ENCODE measurements around the gene CFD.
"Not testable (repeated sequence)": the region's sequence is repeated elsewhere in the genome, so short reads cannot be mapped to it uniquely, and the experiment has no call there.

CFD gene

DNA sequence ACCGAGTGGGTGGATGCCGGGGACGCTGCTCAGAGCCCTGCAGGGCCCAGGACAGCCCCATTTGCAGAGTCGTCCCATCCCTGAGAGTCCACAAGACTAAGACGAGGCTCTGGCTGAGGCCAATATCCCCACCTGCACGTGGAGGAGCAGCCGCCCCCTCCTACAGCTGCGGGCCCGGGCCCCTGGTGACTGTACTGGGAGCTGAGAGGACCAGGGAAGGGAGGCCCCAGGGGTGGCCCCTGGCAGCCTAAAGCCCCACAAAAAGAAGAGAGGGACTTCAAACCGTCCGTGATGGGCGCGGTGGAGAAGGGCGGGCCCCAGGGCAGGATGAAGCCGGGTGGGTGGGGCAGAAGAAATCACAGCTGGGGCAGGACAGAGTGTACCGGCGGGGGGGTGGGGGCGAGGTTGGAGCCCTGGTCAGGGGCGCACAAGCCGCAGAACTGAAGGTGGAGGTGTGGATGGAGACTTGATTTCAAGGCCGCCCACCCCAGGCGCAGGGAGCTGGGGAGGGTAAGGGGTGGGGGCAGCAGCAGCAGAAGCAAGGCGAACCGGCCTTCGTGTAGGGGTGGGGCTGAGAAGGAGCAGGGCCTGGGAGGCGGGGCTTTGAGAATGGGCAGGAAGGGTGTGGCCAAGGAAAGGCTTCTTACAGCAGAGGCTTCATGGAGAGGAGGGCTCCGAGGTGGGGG, 12.9 kb downstream of the CFD start:
- FAIRE-seq = no peak

- no peak for FAIRE-seq
Measured at GRCh38 chr19:873084-873483, 13.6 kb downstream of the CFD start.

- no peak for FAIRE-seq
Measured at GRCh38 chr19:873561-874041, 14.1 kb downstream of the CFD start.

- no peak for FAIRE-seq
Measured at GRCh38 chr19:875265-875879, 15.9 kb downstream of the CFD start.

- FAIRE-seq = no peak
Measured at GRCh38 chr19:876089-876488, 16.6 kb downstream of the CFD start.

DNA sequence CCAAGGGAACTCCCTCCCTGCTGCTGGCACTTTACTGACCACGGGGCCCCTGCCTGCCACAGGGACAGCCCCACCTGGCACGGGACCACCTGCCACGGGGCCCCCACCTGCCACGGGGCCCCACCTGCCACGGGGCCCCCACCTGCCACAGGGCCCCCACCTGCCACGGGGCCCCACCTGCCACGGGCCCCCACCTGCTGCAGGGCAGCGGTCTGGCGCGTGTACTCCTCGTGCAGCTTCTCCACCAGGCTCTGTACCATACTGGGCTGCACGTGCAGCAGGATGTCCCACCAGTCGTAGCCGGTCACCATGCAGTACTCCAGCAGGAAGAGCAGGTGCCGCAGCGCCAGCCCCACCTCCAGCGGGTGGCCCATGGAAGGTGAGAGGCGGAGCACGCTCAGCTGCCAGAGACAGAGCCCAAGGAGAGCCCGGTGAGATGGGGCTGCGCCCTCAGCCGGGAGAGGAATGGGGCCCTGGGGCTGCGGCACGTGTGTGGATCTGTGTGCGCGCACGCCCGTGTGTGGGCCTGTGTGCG, 17.4 kb downstream of the CFD start:
- no peak for FAIRE-seq

DNA sequence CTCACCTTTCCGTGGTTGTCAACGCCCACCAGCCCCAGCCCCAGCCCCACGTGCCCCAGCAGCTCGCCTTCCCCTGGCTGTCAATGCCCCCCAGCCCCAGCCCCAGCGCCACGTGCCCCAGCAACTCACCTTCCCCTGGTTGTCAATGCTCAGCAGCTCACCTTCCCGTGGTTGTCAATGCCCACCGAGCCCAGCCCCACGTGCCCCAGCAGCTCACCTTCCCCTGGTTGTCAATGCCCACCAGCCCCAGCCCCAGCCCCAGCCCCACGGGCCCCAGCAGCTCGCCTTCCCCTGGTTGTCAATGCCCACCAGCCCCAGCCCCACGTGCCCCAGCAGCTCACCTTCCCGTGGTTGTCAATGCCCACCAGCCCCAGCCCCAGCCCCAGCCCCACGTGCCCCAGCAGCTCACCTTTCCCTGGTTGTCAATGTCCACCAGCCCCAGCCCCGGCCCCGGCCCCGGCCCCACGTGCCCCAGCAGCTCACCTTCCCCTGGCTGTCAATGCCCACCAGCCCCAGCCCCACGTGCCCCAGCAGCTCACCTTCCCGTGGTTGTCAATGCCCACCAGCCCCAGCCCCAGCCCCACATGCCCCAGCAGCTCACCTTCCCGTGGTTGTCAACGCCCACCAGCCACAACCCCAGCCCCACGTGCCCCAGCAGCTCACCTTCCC, 18.7 kb downstream of the CFD start:
- FAIRE-seq = not testable (repeated sequence)

DNA sequence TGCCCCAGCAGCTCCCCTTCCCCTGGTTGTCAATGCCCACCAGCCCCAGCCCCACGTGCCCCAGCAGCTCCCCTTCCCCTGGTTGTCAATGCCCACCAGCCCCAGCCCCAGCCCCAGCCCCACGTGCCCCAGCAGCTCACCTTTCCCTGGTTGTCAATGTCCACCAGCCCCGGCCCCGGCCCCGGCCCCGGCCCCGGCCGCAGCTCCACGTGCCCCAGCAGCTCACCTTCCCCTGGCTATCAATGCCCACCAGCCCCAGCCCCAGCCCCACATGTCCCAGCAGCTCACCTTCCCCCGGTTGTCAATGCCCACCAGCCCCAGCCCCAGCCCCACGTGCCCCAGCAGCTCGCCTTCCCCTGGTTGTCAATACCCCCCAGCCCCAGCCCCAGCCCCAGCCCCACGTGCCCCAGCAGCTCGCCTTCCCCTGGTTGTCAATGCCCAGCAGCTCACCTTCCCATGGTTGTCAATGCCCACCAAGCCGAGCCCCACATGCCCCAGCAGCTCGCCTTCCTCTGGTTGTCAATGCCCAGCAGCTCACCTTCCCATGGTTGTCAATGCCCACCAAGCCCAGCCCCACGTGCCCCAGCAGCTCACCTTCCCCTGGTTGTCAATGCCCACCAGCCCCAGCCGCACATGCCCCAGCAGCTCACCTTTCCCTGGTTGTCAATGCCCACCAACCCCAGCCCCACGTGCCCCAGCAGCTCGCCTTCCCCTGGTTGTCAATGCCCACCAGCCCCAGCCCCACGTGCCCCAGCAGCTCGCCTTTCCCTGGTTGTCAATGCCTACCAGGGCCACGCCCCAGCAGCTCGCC, 19.5 kb downstream of the CFD start:
- not testable (repeated sequence) for FAIRE-seq

GRCh38 chr19:879711-880438, 20.4 kb downstream of the CFD start:
- no peak for FAIRE-seq

- no peak for FAIRE-seq
Measured at GRCh38 chr19:881385-882071, 22.1 kb downstream of the CFD start.

DNA sequence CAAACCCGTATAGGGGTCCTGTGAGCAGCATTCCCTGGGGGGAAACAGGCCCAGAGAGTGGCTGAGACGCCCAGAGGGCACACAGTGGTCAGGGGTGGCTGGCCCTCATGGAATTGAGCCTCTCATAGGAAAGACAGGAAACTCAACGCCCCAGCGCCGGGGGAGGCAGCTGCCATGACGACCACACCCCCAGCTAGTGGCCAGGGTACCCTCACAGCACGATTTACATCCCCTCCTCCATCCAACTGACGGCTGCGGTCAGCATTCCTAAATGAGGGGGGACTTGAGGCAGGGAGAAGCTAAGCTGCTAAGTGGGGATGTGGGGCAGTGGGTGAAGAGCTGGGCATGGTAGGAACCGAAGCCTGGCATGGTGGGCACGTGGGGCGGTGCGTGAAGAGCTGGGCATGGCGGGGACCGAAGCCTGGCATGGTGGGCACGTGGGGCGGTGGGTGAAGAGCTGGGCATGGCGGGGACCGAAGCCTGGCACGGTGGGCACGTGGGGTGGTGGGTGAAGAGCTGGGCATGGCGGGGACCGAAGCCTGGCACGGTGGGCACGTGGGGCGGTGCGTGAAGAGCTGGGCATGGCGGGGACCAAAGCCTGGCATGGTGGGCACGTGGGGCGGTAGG, 23.5 kb downstream of the CFD start:
- no peak for FAIRE-seq

- FAIRE-seq = no peak
Measured at GRCh38 chr19:883661-884211, 24.3 kb downstream of the CFD start.

DNA sequence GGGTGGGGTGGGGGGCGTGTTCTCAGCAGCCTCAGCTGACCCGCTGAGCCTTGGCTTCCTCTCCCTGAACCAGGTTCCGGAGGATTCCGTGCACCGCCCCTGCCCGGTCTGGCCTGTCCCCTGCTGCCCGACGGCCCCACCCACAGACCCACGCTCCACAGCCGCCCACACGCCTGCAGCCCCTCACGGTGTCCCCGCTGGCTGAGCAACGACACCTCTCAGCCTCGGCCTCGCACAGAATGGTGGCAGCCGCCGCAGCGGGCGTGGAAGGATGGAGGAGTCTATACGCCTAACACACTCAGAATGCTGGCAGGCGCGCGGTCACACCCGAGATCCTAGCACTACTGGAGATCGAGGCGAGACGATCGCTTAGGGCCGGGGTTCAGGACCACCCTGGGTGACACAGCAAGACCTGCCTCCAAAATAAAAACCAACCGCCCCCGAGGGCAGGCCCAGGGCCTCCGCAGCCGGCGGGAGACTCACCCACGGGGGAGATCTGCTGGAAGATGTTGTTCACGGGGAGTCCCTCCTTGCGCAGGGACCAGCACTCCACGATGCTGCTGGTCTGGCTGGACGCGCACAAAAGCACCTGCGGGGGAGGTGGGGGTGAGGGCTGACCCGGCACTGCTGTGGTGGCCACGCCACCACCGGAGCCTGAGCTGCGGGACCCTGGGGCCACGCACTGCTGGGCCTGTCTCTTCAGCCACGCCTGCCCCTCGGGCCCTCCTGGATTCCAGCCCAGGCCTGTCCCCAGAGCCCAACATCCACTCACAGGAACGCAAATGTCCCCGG, 25.2 kb downstream of the CFD start:
- no peak for FAIRE-seq

- no peak for FAIRE-seq
Measured at GRCh38 chr19:885536-886224, 26.2 kb downstream of the CFD start.

DNA sequence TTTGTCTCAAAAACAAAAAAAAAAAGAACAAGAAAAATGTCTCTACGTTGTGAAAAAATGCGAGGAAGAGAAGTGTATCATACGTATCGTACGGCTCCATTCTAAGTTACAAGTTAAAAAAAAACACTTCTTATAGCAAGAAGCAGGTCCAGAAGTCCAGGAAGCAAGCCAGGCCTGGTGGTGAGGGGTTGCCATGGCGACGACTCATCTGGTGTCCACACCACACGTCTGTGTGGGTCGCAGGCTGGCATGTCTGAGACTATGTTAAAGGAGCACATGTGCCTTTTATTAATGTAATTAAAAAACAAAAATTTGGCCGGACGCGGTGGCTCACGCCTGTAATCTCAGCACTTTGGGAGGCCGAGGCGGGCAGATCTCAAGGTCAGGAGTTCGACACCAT, 27.6 kb downstream of the CFD start:
- FAIRE-seq = no peak

GRCh38 chr19:887599-887998, 28.1 kb downstream of the CFD start:
- FAIRE-seq = no peak

GRCh38 chr19:888581-889385, 29.3 kb downstream of the CFD start:
- FAIRE-seq = no peak

DNA sequence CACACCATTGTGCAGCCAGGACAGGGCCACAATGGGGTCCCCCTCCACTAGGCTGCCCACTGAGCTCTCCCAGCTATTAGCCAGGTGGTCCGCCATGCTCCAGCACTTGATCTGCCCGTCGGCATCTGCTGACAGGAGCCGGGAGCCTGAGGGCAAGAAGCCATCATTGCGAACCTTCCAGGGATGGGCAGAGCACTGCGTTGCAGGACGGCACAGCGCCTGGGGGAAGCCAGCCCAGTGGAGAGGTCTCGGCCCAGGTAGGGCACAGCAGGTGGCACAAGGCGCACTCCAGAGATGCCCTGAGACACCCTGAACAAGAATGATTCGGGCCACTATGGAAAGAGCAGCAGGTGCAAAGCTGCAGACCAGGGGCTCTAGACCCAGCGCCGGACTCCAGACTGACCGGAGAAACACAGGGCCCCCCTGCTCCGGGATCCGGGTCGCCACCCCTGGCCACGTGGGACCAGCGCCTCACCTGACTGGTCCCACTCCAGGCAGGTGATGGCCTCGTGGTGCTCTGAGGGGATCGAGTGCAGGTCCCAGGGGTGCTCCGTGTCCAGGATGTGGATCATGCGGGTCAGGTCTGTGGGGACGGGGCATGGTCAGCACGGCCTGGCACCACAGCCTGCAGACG, 30.3 kb downstream of the CFD start:
- no peak for FAIRE-seq

All from A204.1 (cell line).